Activated CD4-positive, alpha-beta T cell treated with anti-CD3 and anti-CD28 coated beads for 1 hour (primary cell): ENCODE results near the gene UTY.
"Not testable (repeated sequence)": the region's sequence is repeated elsewhere in the genome, so short reads cannot be mapped to it uniquely, and the experiment has no call there.

Source experiments
- DNase-seq: peaks from one replicate; pipeline ENCODE4 v3.0.0-alpha.2; 2020

UTY gene

GRCh38 chrY:13296176-13296890, 183.5 kb downstream of the UTY start:
- no peak for DNase-seq

GRCh38 chrY:13295026-13295425, 184.8 kb downstream of the UTY start:
- no peak for DNase-seq

- no peak for DNase-seq
Measured at GRCh38 chrY:13291199-13291598, 188.6 kb downstream of the UTY start.

GRCh38 chrY:13282151-13283054, 197.4 kb downstream of the UTY start:
- not testable (repeated sequence) for DNase-seq

- no peak for DNase-seq
Measured at GRCh38 chrY:13279561-13279960, 200.3 kb downstream of the UTY start.

GRCh38 chrY:13271706-13272105, 208.1 kb downstream of the UTY start:
- no peak for DNase-seq

GRCh38 chrY:13253941-13254440, 225.8 kb downstream of the UTY start:
- not testable (repeated sequence) for DNase-seq

- no peak for DNase-seq
Measured at GRCh38 chrY:13250421-13250820, 229.4 kb downstream of the UTY start.

- DNase-seq = no peak
Measured at GRCh38 chrY:13243716-13244115, 236.1 kb downstream of the UTY start.

GRCh38 chrY:13233901-13234300, 245.9 kb downstream of the UTY start:
- DNase-seq = no peak

- DNase-seq = no peak
Measured at GRCh38 chrY:13233118-13233517, 246.7 kb downstream of the UTY start.

- DNase-seq = no peak
Measured at GRCh38 chrY:13227354-13227953, 252.4 kb downstream of the UTY start.

GRCh38 chrY:13210961-13211646, 268.7 kb downstream of the UTY start:
- DNase-seq = no peak

GRCh38 chrY:13205214-13205613, 274.6 kb downstream of the UTY start:
- DNase-seq = no peak
